ENCODE results near the gene TRIM33.

DNA sequence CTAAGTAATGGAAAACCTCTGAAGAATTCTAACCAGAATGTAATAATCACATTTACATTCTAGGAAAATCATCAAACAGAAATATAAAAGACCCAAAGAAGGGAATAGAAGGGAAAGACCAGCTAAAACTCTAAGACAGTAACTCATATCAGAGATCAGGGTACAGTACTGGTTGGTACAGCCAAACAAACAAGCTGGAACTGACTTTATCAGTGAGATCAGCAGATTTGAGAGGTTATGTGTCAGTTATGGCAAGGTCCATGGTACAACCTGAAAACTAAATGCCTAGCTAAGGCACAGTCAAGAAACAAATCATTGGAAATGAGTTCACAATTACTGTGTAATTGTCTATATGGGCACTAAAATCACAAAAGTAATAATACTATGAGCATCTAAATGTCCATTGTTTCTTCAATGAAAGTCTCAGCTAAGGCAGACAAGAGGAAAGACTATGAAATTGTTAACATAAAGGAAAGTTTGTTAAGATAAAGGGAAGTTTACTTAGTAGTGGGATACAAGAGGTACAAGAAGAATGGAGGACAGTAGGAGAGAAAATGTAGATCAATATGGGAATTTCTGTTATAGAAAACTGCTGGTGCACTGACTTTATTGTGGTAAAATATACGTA, 75.8 kb downstream of the TRIM33 start:
- TF ChIP-seq CTCF (IDR thresholded peaks at IDR 0.05) (no peak), POLR2A (IDR thresholded peaks at IDR 0.05) (no peak)
